ENCODE data around the gene NMUR1.

Gene NMUR1

DNA sequence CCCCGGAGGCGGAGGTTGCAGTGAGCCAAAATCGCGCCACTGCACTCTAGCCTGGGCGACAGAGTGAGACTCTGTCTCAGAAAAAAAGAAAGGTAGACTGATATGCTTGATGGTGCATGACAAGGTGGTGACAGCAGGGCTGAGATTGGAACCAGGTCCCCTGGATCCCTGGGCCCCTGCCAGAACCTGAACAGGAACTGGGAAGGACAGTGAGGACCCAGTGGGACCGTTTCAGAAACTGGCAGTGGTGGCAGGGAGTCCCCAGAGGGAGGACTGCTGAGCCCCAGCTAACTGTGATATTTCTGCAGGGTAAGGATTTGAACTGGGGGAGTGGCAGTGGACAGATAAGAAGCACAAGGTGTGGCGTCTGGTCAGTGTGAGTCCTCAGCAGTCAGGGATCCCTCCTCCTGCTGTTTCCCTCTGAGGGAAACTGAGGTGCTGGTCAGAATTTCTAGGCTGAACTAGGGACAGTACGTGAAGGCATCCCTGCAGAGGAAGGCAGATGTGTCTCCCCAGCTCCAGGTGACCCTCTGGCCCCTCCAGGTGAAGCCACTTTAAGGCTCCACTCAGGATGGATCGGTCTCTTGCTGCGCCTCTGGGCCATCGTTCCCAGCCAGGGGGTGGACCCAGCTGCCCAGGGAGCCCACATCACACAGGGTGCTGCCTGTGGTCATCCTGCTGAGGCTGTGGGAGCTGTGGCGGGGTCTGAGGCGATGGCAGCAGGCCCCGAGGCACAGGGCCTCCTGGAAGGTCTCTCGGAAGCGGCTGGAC is 5.6 kb downstream of the NMUR1 start:
- no peak for DNase-seq

DNA sequence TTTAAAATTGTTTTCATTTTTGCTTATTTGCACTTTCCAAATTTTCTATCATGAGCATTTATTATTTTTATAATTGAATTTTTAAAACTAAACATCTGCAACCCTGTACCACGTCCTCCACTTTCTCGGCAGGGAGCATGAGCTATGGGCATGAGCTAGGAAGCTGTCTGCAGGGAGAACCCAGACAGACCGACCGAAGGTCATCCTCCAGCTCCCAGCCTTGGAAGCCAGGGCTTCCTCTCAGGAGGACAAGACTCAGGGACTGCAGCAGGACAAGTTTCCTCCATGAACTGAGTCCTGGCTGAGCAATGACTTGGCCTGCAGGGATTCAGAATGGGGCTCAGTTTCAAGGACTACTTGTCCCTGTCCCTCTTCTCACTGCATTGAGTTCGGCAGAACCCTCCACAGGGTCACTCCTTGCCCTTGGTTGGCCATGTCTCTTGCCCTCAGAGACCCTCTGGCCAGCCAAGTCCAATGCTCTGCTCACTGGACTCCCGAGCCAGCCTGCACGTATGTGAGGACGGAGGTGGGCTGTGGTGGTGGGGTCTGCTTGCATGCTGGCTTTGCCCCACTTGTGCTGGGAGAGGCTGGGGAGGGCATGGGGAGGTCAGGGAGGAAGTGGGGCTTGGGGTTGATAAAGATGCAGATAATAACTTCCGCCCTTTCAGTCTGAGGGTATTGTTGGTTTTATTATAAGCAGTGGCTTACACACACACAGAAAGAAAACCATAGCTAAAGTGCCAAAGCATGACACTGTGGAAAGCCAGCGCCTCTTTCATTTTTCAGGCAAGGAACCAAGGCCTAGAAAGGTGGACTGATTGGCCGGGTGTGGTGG is 6.6 kb downstream of the NMUR1 start:
- no peak for DNase-seq

DNA sequence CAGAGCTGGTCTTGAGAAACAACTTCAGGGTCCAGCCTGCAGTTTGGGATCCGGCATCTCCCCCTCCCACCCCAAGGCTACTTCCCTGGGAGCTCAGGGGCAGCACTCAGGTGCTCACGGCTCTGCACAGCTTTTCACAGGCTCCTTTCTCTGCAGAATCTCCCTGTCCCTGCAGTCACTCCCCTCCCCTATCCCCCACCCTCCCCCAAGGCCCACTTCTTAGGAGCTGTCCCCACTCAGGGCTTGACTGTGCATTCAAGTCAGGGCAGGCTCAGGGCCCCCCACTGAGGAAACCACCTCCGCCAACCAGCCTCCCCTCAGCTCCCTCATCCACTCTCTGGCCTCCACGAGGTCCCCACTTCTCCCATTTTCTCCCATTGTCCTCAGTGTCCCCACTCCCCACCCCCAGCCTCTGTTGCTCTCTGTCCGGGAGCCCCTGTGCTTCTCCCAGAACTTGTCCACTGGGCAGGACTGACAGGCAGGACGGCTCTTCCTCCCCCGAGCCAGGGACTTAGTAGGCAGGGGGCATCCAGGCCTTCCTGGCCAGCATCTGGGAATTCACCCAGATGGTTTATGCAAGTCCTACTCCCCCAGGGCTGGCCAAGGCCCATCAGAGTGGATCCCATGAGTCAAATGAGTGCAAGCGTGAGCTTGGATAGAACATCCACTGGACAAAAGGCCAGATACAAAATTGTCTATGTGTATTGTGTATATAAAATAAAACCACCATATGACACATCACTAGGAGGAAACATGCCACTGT is 7.6 kb downstream of the NMUR1 start:
- DNase-seq, result no peak

DNA sequence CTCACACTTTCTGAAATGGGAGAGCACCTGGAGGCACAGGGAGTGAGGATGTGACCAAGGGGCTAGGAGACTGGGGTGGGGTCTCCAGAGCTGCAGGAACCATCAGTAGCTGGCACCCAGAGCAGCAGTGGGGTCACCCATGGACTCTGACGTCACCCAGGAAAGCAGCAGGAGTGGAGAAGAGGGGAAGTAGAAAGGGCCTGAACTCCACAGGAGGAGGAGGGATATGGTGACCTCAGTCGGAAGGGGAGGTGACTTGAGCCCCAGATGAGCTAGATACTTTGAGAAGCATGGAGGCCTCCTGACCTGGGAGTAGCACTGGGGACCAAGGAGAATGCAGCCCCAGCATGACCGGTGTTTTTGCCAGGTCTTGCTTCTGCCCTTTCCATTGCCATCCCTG is 8.8 kb downstream of the NMUR1 start:
- DNase-seq, result no peak

DNA sequence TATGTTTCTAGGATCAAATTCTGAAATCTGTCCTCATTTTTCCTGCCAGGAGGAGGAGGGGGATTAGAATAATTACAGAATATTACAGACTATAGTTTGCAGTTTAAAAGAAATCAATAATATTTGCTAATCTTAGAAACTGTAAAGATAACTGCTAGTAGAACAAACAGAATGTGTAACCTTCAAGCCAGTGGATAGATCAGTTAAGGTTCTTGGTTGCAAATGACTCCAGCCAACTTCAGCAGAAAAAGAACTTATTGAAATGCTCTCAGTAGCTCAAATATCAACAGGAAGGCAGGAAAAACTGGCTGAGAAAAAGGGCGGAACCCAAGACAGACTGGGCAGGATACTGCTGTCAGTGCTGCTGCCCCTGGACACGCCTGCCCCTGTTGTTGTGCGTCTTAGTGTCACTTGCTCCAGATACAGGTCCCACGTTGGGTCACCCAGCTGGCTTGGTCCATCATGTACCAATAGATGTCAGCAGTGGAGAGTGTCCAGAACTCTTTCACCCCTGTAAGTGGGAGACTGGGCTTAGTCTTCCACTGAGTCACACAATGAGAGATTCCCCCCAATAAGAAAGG is 10.2 kb downstream of the NMUR1 start:
- no peak for DNase-seq

DNA sequence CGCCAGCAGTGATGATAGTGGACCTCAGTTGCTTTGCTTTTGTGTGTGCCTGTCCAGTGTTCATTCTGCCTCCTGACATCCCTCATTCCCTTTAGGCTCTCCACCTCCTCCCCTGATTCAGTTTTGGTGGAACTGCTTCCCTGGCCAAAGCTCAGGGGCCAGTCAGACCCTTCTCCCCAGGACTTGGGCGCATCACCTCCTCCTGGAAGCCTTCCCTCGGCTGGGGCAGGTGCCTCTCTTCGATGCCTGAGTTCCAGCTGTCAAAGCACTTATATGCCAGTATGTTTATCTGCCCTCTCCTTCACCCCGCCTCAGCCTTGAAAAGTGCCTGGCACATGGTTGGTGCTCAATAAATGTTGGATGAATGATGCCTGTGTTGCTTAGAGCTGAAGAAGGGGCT is 11.5 kb downstream of the NMUR1 start:
- DNase-seq, result no peak

DNA sequence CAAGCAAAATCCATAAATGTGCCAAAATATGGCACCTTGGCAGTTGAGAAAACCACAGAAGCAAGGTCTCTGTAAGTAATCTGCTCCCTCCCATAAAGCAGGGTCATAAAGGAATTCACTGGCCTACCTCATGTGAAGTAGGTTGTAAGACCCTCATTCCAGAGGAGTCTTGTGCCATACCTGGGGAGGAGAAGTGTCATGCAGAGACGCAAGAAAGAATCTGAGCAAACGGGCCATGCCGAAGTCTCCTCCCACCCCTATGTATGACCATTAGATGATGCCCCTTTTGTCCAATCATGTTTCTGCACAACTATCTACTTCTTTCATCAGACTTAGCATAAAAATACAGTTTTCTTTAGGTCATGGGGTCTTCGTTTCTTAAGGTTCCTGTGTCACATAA is 14.6 kb downstream of the NMUR1 start:
- no peak for DNase-seq

DNA sequence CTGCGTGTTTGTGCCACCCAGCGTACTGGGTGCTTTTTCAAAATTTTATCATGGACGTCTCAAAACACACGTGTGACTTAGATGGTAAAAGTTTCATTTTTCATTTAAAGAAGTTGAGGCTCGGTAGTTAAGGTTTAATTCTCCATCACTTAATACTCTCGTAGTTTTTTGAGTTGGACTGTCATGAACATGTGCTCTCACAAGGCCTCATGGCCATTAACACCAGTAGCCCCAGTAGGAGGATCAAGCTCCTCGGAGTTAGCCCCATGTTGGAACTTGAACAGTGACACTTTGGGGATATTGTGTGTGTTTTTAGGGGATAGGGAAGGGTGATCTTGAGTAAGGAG is 15.3 kb downstream of the NMUR1 start:
- DNase-seq, result no peak

DNA sequence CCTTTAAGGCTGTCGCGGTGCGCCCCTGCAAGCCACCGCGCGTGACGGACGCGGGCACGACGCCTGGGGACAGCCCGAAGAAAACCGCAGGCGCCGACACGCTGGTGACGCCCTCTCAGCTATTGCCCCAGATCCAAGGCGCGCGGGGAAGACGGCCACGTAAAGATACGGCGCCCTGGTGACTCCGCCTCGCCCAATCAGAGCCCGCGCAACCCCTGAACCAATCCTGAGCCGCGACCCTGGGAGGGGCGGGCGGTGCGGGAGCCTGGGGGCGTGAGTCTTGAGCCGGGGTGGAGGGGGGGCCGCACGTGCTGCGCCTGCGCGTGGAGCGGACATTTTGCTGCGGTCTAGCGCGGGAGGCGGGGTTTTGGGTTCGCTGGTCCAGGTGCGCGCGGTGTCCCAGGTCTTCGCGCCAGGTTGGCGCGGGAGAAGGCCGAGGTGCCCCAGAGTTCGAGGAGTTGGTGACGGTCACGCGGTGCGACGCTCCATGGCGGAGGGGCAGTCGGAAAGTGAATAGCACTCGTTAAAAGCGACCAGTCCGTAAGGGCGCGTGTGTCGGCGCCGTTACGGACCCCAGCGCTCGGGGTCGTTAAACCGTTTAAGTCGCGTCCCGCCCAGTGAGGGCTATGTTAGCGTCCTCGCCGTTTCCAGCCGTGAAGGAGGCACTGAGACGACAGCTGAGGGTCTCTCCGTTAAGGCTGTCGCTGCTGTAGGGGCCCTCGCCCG is 15.9 kb downstream of the NMUR1 start:
- DNase-seq, result peak; percentile 97

DNA sequence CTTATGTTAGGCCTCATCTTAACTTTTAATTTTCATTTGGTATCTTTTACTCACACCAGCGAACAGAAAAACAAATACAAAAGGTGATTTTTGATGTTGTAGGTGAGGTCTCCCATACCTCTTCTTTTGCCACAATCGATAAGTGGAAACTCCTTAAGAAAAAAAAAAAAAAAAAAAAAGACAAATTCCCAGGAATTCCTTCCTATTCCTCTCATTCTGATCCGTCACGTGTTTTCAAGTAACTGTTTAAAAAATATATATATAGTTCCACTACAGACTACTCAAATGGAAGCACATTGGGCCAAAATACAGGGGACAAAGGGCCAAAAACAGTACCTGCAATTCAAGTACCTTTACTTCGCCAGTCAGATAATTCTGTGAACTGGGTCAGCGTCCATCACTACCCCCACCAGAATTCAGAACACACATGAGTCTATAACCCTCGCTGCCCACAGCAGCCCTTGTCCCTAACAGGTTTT is 16.5 kb downstream of the NMUR1 start:
- no peak for DNase-seq

DNA sequence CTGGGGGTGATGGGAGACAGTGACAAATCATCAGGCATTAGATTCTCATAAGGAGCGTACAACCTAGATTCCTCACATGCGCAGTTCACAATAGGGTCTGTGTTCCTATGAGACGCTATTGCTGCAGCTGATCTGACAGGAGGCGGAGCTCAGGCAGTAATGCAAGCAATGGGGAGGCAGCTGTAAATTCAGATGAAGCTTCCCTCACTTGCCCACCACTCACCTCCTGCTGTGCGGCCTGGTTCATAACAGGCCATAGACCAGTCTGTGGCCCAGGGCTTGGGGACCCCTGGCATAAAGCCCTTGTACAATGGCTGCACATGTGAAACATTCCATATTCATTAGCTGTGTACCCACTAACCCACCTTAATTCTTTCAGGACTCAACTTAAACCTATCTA is 18.0 kb downstream of the NMUR1 start:
- no peak for DNase-seq

DNA sequence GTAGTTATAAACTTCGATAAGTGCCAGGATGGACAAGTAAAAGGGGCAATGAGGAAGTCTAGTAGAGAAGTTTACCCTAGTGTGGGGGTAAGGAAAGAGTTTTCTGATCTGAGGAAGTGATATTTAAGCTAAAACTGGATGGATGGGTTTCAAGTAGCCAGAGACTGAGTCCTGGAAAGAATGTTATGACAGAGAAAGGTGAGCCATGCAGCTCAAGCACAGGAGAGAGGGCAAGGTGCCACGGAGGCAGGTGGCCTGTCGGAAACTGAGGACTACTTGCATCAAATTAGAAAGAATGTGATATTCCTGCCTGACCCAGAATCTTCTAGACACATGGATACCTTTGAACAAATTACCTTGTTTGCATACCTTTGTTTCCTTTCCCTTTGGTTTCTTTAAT is 26.5 kb downstream of the NMUR1 start:
- DNase-seq, result no peak

DNA sequence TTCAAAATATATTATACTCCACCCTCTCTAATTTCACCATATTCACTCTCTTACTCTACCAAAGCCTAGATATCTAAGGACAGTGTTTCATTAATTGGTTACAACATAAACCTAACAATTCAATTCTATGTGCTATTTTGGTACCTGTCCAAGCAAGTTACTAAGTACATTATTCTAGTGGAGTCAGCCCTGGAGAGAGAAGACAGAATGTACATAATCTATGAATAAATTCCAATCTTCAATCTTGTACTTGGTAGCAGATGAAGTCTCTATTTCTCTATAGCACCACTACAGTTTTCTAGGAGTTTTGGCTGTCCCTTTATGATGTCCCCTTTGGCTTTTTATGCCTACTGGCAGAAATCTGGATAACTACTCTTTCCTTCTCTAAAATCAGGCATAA is 27.6 kb downstream of the NMUR1 start:
- no peak for DNase-seq

DNA sequence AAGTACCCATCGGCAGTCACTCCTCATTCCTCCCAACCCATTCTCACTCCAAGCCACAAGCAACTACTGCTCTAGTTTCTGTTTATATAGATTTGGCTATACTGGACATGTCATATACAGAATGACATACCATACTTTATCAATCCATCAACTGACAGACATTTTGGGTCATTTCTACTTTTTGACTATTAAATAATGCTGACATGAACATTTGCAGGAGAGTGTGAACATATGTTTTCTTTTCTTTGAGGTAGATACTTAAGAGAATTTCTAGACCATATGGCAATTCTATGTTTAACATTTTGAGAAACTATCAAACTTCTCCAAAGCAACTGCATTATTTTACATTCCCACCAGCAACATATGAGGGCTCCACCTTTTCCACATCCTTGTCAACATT is 32.6 kb downstream of the NMUR1 start:
- no peak for DNase-seq

DNA sequence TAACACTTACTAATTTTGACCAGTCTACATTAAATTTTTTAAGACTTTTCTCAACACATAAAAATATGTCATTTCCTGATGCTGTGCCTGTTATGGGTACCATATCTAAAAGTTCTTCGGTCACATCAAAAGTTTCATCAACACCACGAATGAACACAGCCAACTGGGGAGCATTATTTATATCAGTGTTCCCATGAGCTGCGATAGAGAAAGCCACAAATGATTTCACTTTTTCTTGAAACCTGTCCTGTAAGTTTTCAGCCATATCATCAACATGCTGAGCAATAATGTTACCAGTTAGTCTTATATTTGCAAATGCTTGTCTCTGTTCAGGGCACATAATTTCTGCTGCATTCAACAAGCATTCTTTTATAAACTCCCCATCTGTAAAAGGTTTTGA is 35.6 kb downstream of the NMUR1 start:
- DNase-seq, result no peak

DNA sequence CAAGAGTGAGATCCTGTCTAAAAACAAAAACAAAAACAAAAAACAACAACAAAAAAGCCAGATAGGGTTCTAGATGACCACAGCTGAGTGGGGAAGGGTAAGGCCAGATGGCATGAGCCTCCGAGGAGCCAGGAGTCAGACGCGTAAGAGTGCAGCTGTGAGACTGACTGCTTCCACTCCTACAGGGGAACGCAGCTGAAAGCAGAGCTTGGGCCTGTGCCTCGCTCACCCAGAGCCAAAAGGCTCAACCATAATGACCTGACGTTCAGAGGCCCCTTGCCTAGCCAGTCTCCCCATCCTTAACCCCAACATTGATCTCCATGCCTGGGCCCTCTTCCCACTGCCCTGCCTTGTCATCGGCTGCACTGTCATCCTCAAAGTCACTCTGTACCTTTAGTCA is 39.4 kb downstream of the NMUR1 start:
- DNase-seq, result no peak

DNA sequence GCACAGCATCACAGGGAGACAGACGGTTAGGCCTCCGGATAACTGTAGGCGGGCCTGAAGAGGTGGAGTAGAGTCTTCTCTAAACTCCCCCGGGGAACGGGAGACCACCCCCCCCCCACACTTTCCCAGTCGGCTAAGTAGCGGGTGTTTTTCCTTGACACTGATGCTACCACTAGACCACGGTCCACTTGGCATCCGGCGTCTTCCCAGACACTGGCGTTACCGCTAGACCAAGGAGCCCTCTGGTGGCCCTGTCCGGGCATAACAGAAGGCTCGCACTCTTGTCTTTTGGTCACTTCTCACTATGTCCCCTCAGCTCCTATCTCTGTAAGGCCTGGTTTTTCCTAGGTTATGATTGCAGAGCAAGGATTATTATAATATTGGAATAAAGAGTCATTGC is 40.3 kb downstream of the NMUR1 start:
- DNase-seq, result no peak

DNA sequence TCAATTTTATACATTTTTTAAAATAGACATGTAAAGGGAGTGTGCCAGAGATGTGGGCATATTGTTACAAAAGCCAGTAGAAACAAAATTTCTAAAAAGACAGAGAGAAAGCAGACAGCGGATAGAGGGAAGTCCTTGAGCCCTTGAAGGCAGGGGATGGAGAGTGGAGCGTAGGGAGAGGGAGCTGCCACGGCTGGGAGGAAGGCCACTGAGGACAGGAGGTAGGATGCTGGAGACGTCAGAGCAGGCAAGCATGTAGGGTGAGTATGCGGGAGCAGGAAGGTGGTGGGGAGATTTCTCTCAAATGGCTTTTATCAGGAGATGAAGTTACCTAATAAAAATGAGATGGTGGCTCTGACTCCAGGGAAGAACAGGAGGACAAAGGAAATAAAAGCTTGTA is 41.9 kb downstream of the NMUR1 start:
- DNase-seq, result no peak

DNA sequence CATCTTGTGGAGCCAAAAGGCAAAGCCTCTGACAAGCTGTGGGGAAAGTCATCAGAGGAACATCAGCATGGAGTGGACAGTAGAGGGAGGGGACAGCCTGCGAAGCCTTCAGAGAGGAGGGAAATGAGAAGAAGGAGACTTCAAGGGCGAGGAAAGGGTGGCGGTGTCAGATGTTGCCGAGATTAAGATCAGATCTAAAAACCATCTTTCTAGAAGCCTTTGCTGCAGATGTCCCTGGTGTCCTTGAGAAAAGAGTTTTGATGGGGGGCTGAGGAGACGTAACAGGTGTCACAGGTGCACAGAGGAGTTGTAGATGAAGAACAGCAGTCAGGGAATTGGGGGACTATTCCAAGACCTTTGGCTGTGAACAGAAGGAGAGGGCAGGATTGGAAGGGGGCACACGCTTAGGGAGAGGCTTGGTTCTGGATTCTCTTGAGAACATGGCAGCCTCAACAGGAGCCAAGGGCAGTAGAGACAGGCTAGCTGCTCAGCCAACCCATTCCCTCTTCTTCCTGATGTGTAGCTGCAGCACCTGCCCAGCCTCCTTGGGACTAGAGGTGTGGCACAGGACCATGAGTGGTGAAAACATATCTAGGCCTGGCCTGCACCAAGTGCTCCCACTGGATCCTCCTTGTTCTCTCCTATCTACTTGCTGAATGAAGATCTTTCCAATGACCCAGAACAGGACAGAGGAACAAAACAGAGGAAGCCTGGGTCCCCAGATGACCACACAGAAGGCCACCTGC is 43.2 kb downstream of the NMUR1 start:
- DNase-seq, result no peak

DNA sequence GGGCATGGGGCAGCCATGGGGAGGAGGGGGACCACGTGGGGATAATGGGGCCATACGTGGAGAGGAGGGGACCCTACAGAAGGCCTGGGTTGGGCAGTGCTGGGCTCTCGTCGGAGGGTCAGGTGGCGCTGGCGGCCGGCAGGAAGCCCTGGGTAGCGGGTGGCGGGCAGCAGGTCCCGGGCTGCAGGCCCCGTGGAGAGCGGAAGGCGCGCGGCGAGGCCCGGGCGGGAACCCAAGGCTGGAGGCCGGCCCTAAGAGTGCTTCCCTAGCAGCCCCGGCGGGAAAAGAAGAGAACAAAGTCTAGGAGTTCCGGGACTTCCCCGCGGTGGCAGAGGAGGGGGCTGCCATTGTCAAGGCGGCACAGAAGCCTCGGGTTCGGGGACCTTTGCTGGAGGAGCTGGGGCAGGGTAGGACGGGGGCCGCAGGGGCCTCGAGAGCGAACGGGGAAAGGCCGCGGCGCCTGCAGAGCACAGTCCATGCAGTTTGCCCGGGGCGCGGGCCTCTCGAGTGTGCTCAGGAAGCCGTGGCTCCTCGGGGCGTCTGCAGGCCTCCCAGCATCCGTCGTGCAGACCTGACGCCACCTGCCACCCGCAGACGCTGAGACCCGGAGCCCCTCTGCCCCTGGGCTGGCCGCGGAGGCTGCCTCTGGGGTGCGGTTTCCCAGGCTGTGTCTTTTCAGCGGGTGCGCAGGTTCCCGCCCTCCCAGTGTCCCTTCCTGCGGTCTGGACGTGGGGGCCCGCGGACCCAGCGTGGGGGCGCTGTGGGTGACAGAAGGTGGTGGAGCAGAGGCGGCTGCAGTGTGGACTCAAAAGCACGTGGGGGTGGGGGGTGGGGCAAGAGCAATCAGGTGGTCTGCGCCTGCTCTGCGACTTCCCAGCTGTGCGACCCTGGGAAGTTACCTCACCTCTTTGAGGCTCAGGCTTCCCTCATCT is 46.6 kb downstream of the NMUR1 start:
- no peak for DNase-seq
